OCI-LY1 (cell line): ENCODE results near the gene FGG.

Source experiments
- H2AFZ ChIP-seq: fragments of 200-600 bp; sonication (generic), shearing (Covaris generic); 2 replicates; pipeline ENCODE4 v1.6.0; 2014; ENCODE audit warnings: antibody characterized with exemption, mild to moderate bottlenecking, low read length
- H3F3A ChIP-seq: fragments of 200-600 bp; sonication (generic), shearing (Covaris generic); 2 replicates; pipeline ENCODE4 v1.6.0; 2014; ENCODE audit warnings: mild to moderate bottlenecking, antibody characterized with exemption, low read length, moderate library complexity; ENCODE audit not compliant: insufficient read depth
- H3K27ac ChIP-seq: fragments of 200-600 bp; sonication (generic); 2 replicates; pipeline ENCODE4 v1.5.1; 2014; ENCODE audit warnings: low read length, mixed run types, mild to moderate bottlenecking, low read depth; ENCODE audit not compliant: poor library complexity, severe bottlenecking
- H3K27me3 ChIP-seq: fragments of 200-600 bp; sonication (generic); 2 replicates; pipeline ENCODE4 v1.6.0; 2014; ENCODE audit warnings: antibody characterized with exemption, mild to moderate bottlenecking, low read length, moderate library complexity; ENCODE audit not compliant: insufficient read depth
- H3K36me3 ChIP-seq: fragments of 200-600 bp; sonication (generic); 2 replicates; pipeline ENCODE4 v1.6.1; 2014; ENCODE audit warnings: mild to moderate bottlenecking, antibody characterized with exemption, low read length, moderate library complexity, mixed read lengths; ENCODE audit not compliant: insufficient read depth
- H3K4me1 ChIP-seq: fragments of 200-600 bp; sonication (generic); 2 replicates; pipeline ENCODE4 v1.5.1; 2014; ENCODE audit warnings: mild to moderate bottlenecking, low read length, moderate library complexity; ENCODE audit not compliant: insufficient read depth, severe bottlenecking
- H3K4me2 ChIP-seq: fragments of 200-600 bp; sonication (generic), shearing (Covaris generic); 2 replicates; pipeline ENCODE4 v1.6.1; 2014; ENCODE audit warnings: low read length
- H3K4me3 ChIP-seq: fragments of 200-600 bp; sonication (generic); 2 replicates; pipeline ENCODE4 v1.5.1; 2014; ENCODE audit warnings: low read length, low read depth, mild to moderate bottlenecking, mixed read lengths; ENCODE audit not compliant: poor library complexity, severe bottlenecking
- H3K79me2 ChIP-seq: fragments of 200-600 bp; shearing (Covaris generic); 2 replicates; pipeline ENCODE4 v1.6.1; 2016; ENCODE audit warnings: mixed run types, low read length, mixed read lengths; ENCODE audit not compliant: insufficient read depth
- H3K9ac ChIP-seq: fragments of 200-600 bp; sonication (generic), shearing (Covaris generic); 2 replicates; pipeline ENCODE4 v1.6.1; 2014; ENCODE audit warnings: mild to moderate bottlenecking, low read length, mixed read lengths
- H3K9me2 ChIP-seq: fragments of 200-600 bp; sonication (generic), shearing (Covaris generic); 2 replicates; pipeline ENCODE4 v1.6.1; 2014; ENCODE audit warnings: low read depth, mild to moderate bottlenecking, low read length, mixed read lengths
- H3K9me3 ChIP-seq: fragments of 200-600 bp; shearing (Covaris generic); 2 replicates; pipeline ENCODE4 v1.6.1; 2014; ENCODE audit warnings: low read length, mixed read lengths
- H4K20me1 ChIP-seq: fragments of 200-600 bp; sonication (generic), shearing (Covaris generic); 2 replicates; pipeline ENCODE4 v1.6.0; 2016; ENCODE audit warnings: mild to moderate bottlenecking, low read length; ENCODE audit not compliant: insufficient read depth
- EZH2 ChIP-seq: fragments of 200-600 bp; sonication (generic), shearing (Covaris generic); IDR thresholded peaks from 2 replicates; pipeline ENCODE4 v1.8.0; 2017; ENCODE audit warnings: borderline replicate concordance, mixed run types, mild to moderate bottlenecking, antibody characterized with exemption, low read length, moderate library complexity, mixed read lengths
- TF ChIP-seq, protein P1 (sequence below): fragments of 200-600 bp; sonication (generic), shearing (Covaris generic); IDR thresholded peaks from 2 replicates; pipeline ENCODE4 v1.5.1; 2017; ENCODE audit warnings: mild to moderate bottlenecking, antibody characterized with exemption, low read length, moderate library complexity, mixed read lengths

Gene FGG

DNA sequence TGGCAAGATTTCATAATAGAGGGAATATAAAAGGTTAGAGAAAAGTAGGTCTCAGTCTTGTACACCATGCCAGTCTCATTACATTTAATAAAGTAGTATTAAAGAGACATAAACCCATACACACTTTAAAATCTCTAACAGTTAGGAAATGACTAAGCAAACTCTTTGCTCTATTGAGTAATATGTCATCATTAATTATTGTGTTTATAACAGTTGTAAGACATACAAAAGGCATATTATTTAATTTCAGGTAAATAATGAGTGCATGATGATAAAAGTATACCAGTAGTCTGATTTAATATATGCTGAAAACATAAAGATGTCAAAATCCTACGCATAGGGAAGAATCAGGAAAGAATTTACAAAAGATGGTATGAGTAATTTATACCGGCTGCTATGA, 31.0 kb upstream of the FGG start:
- Histone ChIP-seq H3K79me2 (no peaks in the 10 kb centered on the region), H3K27me3 (no peaks in the 10 kb centered on the region), H3K4me3 (no peak overlapping the region), H3K4me2 (no peak overlapping the region), H3K4me1 (no peaks in the 10 kb centered on the region), H3F3A (no peaks in the 10 kb centered on the region), H3K9me2 (no peaks in the 10 kb centered on the region), H3K36me3 (no peaks in the 10 kb centered on the region), H3K9ac (no peak overlapping the region), H2AFZ (no peak overlapping the region), H4K20me1 (no peaks in the 10 kb centered on the region), H3K9me3 (no peaks in the 10 kb centered on the region), H3K27ac (no peak overlapping the region)
- TF ChIP-seq, protein P1, sequence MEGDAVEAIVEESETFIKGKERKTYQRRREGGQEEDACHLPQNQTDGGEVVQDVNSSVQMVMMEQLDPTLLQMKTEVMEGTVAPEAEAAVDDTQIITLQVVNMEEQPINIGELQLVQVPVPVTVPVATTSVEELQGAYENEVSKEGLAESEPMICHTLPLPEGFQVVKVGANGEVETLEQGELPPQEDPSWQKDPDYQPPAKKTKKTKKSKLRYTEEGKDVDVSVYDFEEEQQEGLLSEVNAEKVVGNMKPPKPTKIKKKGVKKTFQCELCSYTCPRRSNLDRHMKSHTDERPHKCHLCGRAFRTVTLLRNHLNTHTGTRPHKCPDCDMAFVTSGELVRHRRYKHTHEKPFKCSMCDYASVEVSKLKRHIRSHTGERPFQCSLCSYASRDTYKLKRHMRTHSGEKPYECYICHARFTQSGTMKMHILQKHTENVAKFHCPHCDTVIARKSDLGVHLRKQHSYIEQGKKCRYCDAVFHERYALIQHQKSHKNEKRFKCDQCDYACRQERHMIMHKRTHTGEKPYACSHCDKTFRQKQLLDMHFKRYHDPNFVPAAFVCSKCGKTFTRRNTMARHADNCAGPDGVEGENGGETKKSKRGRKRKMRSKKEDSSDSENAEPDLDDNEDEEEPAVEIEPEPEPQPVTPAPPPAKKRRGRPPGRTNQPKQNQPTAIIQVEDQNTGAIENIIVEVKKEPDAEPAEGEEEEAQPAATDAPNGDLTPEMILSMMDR, result no peak
- no peak for TF ChIP-seq EZH2

DNA sequence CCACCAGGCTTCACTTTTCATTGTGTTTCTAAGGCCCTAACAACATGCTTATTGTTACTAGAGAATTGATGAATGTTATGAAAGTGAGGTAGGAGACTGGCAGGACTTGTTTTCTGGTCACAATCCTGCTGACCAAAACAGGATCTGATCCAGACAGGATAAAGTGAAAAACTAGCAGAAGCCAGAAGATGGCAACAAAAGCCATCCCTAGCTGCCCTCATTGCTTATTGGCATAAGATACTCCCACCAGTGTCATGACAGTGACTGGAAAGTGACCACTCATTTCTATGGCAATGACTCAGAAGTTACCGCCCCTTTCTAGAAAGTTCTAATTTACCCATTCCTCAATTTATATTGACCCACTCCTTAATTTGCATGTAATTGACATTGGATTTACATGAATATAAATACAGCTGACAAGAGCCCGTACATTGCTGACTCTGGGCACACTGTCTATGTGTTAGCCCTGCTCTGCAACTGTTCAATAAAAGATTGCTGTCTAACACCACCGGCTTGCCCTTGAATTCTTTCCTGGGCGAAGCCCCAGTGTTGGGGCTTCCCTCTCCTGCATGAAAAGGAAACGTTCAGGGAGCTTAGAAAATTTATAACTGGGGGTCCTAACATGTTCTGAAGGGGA, 30.0 kb upstream of the FGG start:
- Histone ChIP-seq H3K4me2 (no peak overlapping the region), H3K4me3 (no peak overlapping the region), H3K9me3 (no peaks in the 10 kb centered on the region), H3K27me3 (no peaks in the 10 kb centered on the region), H3K79me2 (no peaks in the 10 kb centered on the region), H3K9me2 (no peaks in the 10 kb centered on the region), H2AFZ (no peak overlapping the region), H4K20me1 (no peaks in the 10 kb centered on the region), H3F3A (no peaks in the 10 kb centered on the region), H3K27ac (no peak overlapping the region), H3K4me1 (no peaks in the 10 kb centered on the region), H3K9ac (no peak overlapping the region), H3K36me3 (no peaks in the 10 kb centered on the region)
- no peak for TF ChIP-seq EZH2
- TF ChIP-seq, protein P1, result no peak

DNA sequence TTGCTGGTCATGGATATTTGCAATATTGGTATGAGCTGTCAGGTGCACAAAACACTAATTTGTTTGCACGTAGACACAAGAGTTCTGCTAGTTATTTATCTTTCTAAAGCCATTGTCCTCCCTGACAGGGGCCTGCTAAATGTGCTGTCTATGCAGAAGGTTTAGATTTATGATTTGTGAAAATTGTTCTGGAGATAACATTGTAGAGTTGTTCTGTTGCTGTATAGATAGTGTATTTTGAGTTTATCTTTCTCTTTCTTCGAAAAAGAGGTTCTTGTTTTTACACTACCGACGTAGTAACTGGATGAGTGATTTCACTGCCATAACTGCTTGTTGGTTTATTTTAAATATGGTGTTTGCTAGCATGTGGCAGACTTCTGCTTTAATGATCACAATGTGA, 28.5 kb upstream of the FGG start:
- H3K79me2 ChIP-seq, result no peaks in the 10 kb centered on the region
- H3K9ac ChIP-seq, result no peak overlapping the region
- no peak overlapping the region for H3K4me2 ChIP-seq
- H3F3A ChIP-seq, result no peaks in the 10 kb centered on the region
- H3K9me3 ChIP-seq, result no peaks in the 10 kb centered on the region
- no peaks in the 10 kb centered on the region for H4K20me1 ChIP-seq
- H3K9me2 ChIP-seq, result no peaks in the 10 kb centered on the region
- H3K27me3 ChIP-seq, result no peaks in the 10 kb centered on the region
- no peaks in the 10 kb centered on the region for H3K36me3 ChIP-seq
- no peaks in the 10 kb centered on the region for H3K4me1 ChIP-seq
- H3K4me3 ChIP-seq, result no peak overlapping the region
- H3K27ac ChIP-seq, result no peak overlapping the region
- TF ChIP-seq, protein P1, result no peak
- TF ChIP-seq EZH2, result no peak
- H2AFZ ChIP-seq, result no peak overlapping the region
